ENCODE results near the gene C19orf38. TPM values are rescaled to one million over a fixed set of nuclear protein-coding genes. Genes with fewer than 3 reads are reported as not detected.

The C19orf38 gene
- total RNA-seq, 2 experiments from 2014 or later = 1.8 to 2.1 TPM

DNA sequence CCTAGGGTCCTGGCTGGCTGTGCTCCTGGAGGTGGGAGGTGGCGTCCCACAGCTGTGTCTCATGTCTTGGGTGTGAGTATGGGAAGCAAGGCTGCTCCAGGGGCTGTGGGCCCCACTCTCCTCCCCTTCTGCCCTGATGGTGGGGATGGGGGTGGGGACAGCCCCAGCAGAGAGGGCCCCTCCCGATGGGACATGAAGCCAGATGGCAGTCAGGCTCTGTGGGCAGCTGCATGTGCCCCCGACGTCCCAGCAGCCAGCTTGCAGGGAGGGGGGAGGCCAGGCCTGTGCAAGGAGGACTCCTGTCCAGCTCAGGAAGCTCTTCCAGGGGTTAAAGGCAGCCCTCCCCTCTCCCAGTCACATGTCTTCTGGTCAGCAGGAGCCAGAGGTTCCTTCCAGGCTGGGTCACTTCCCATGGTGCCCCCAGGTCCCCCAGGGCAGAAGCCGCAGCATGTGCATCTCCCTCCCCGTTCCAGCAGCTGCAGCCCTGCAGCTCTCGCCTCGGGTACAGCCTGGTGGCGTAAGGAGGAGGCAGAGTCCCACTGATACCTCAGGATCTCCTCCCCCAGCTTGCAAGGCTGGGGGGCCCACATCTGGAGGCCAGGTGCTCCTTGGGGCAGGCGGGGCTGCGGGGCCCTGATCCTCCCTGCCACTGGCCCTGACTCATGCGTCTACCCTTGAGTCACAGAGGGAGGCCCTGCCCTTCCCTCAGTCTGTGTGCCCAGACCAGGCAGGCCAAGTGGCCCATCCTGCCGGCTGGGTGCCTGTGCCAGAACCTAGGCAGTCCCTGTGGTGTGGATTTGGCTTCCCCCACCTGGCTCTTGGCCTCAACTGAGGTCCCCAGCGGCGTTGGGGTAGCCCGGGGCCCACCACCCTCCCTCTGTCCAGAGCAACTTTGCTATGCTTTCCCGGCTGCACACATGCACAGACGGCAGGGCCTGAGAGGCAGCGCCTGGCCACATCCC lies 67.2 kb downstream of the C19orf38 start:
- Histone ChIP-seq H3K36me3 (ENCODE audit: insufficient read depth, low read length) (peaks cover 41% of the 10 kb centered on the region), H3K9me3 (ENCODE audit: control insufficient read depth in 1 of 2, insufficient read depth in 1 of 2, low read length in 2 of 2) (no peaks in the 10 kb centered on the region), H3K4me1 (ENCODE audit: insufficient read depth, low read length) (no peaks in the 10 kb centered on the region), H3K4me3 (ENCODE audit: low read length) (no peak overlapping the region), H3K27ac (ENCODE audit: low read depth in 1 of 2, low read length in 2 of 2) (no peak overlapping the region), H3K27me3 (ENCODE audit: control insufficient read depth in 1 of 2, insufficient read depth in 2 of 2, low read length in 2 of 2) (no peaks in the 10 kb centered on the region)
- Mint-ChIP-seq H3K27ac (no peak overlapping the region), H3K27me3 (no peaks in the 10 kb centered on the region), H3K4me1 (ENCODE audit: low read depth) (no peaks in the 10 kb centered on the region), H3K9me3 (no peaks in the 10 kb centered on the region), H3K36me3 (ENCODE audit: low read depth) (peaks cover 24% of the 10 kb centered on the region), H3K4me3 (no peak overlapping the region)
- DNase-seq (peak in 1 of 14 experiments; percentile 17), ATAC-seq (ENCODE audit: poor library complexity) (no peak)
- POLR2A ChIA-PET = no interaction called here
- intact Hi-C loops (cut with DNase I, micrococcal nuclease) = no loop called here
- CTCF ChIA-PET = no interaction called here
- TF ChIP-seq, protein P1, sequence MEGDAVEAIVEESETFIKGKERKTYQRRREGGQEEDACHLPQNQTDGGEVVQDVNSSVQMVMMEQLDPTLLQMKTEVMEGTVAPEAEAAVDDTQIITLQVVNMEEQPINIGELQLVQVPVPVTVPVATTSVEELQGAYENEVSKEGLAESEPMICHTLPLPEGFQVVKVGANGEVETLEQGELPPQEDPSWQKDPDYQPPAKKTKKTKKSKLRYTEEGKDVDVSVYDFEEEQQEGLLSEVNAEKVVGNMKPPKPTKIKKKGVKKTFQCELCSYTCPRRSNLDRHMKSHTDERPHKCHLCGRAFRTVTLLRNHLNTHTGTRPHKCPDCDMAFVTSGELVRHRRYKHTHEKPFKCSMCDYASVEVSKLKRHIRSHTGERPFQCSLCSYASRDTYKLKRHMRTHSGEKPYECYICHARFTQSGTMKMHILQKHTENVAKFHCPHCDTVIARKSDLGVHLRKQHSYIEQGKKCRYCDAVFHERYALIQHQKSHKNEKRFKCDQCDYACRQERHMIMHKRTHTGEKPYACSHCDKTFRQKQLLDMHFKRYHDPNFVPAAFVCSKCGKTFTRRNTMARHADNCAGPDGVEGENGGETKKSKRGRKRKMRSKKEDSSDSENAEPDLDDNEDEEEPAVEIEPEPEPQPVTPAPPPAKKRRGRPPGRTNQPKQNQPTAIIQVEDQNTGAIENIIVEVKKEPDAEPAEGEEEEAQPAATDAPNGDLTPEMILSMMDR (IDR thresholded peaks at IDR 0.05) = no peak

DNA sequence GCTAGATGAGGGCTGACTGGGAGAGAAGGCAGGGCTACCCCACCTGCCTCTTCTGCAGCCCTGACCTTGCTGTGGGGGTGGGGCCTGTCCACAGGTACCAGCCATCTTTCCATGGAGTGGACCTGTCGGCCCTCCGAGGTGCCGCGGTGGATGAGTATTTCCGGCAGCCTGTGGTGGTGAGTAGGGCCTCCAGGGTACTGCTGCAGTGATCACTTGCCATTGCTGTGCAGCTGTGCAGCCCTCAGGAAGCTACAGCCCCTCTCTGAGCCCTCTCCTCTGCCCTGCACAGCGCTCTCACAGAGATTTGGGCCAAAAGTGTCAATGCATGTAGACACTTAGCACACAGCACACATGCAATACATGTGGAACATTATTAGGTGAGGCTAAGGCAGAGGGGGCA lies 68.4 kb downstream of the C19orf38 start:
- no peaks in the 10 kb centered on the region for H3K4me1 ChIP-seq (ENCODE audit: insufficient read depth, low read length)
- H3K27me3 ChIP-seq (ENCODE audit: control insufficient read depth in 1 of 2, insufficient read depth in 2 of 2, low read length in 2 of 2) = no peaks in the 10 kb centered on the region
- H3K36me3 Mint-ChIP-seq (ENCODE audit: low read depth) = peaks cover 30% of the 10 kb centered on the region
- no peaks in the 10 kb centered on the region for H3K27me3 Mint-ChIP-seq
- no peaks in the 10 kb centered on the region for H3K9me3 Mint-ChIP-seq
- H3K9me3 ChIP-seq (ENCODE audit: control insufficient read depth in 1 of 2, insufficient read depth in 1 of 2, low read length in 2 of 2) = no peaks in the 10 kb centered on the region
- H3K4me1 Mint-ChIP-seq (ENCODE audit: low read depth) = no peaks in the 10 kb centered on the region
- CTCF ChIA-PET = no interaction called here
- ATAC-seq (ENCODE audit: poor library complexity) (no peak), DNase-seq (no peak)
- TF ChIP-seq, protein P1 (IDR thresholded peaks at IDR 0.05) = no peak
- no peak overlapping the region for H3K4me3 ChIP-seq (ENCODE audit: low read length)
- no peak overlapping the region for H3K27ac Mint-ChIP-seq
- peaks cover 50% of the 10 kb centered on the region for H3K36me3 ChIP-seq (ENCODE audit: insufficient read depth, low read length)
- POLR2A ChIA-PET = no interaction called here
- H3K27ac ChIP-seq (ENCODE audit: low read depth in 1 of 2, low read length in 2 of 2) = no peak overlapping the region
- intact Hi-C loops (cut with DNase I, micrococcal nuclease) = no loop called here
- no peak overlapping the region for H3K4me3 Mint-ChIP-seq

DNA sequence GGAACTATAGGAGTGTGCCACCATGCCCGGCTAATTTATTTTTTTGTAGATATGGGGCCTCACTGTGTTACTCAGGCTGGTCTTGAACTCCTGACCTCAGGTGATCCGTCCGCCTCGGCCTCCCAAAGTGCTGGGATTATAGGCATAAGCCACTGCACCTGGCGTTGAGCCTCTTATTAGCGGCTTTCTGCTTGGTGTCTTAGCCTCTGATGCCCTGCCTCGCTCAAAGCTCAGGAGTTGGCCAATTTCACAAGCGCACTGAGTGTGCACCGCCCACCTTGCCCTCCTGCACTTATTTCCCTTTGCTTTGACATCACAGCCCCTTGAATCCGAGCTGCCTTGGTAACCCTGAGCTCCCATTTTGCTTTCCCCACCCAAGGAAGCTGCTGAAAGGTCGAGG lies 70.1 kb downstream of the C19orf38 start:
- no peaks in the 10 kb centered on the region for H3K27me3 ChIP-seq (ENCODE audit: control insufficient read depth in 1 of 2, insufficient read depth in 2 of 2, low read length in 2 of 2)
- POLR2A ChIA-PET = no interaction called here
- no peak overlapping the region for H3K4me3 ChIP-seq (ENCODE audit: low read length)
- no peak for DNase-seq
- H3K36me3 ChIP-seq (ENCODE audit: insufficient read depth, low read length) = peaks cover 46% of the 10 kb centered on the region
- no peaks in the 10 kb centered on the region for H3K4me1 ChIP-seq (ENCODE audit: insufficient read depth, low read length)
- TF ChIP-seq, protein P1 (IDR thresholded peaks at IDR 0.05) = no peak
- no peak overlapping the region for H3K27ac Mint-ChIP-seq
- CTCF ChIA-PET = no interaction called here
- no peak for ATAC-seq (ENCODE audit: poor library complexity)
- H3K4me1 Mint-ChIP-seq (ENCODE audit: low read depth) = no peaks in the 10 kb centered on the region
- H3K27me3 Mint-ChIP-seq = no peaks in the 10 kb centered on the region
- H3K27ac ChIP-seq (ENCODE audit: low read depth in 1 of 2, low read length in 2 of 2) = no peak overlapping the region
- no peaks in the 10 kb centered on the region for H3K9me3 Mint-ChIP-seq
- intact Hi-C loops (cut with DNase I, micrococcal nuclease) = no loop called here
- peaks cover 27% of the 10 kb centered on the region for H3K36me3 Mint-ChIP-seq (ENCODE audit: low read depth)
- no peaks in the 10 kb centered on the region for H3K9me3 ChIP-seq (ENCODE audit: control insufficient read depth in 1 of 2, insufficient read depth in 1 of 2, low read length in 2 of 2)
- H3K4me3 Mint-ChIP-seq = no peak overlapping the region

Small RNA genes lying within 50 kb of the gene (microRNA-seq; reads per million reads assigned to microRNA genes)
- gene MIR199A1 (ENCODE audit: borderline microRNAs expressed, borderline replicate concordance) = not detected
- gene MIR6793 (ENCODE audit: borderline microRNAs expressed, borderline replicate concordance) = 1.4 reads per million

Other genes with a start within 250 kb of the C19orf38 start
- 100 to 1,000 TPM; 151 to 168 TPM for gene SLC44A2, start 222.9 kb upstream of the C19orf38 start, total RNA-seq
- 100 to 1,000 TPM; 464 to 491 TPM for gene ILF3, start 194.1 kb upstream of the C19orf38 start, total RNA-seq
- 10 to 100 TPM; 48.6 to 53.3 TPM for gene QTRT1, start 147.0 kb upstream of the C19orf38 start, total RNA-seq
- 100 to 1,000 TPM; 279 to 286 TPM for gene DNM2, start 130.3 kb upstream of the C19orf38 start, total RNA-seq
- 1 to 10 TPM; 6.7 to 7.0 TPM for gene TMED1, start 12.2 kb upstream of the C19orf38 start, total RNA-seq
- 10 to 100 TPM; 17.5 to 18.0 TPM for gene CARM1, start 23.1 kb downstream of the C19orf38 start, total RNA-seq
- 10 to 100 TPM; 21.1 to 21.7 TPM for gene YIPF2, start 80.2 kb downstream of the C19orf38 start, total RNA-seq
- 10 to 100 TPM; 22.6 to 24.8 TPM for gene TIMM29, start 80.4 kb downstream of the C19orf38 start, total RNA-seq
- gene SMARCA4, start 112.6 kb downstream of the C19orf38 start, total RNA-seq = 10 to 100 TPM; 69.6 to 74.5 TPM
- 10 to 100 TPM; 32.5 to 34.0 TPM for gene LDLR, start 241.0 kb downstream of the C19orf38 start, total RNA-seq